Hepatocyte (in vitro differentiated cells): ENCODE measurements around the gene INPP5D.

Experiments
- EZH2 ChIP-seq: fragments of 200-600 bp; sonication (generic); IDR thresholded peaks from 2 replicates; pipeline ENCODE4 v1.6.1; 2016; ENCODE audit warnings: antibody characterized with exemption, mild to moderate bottlenecking, borderline replicate concordance
- TF ChIP-seq, protein P1 (sequence below): fragments of 200-600 bp; sonication (generic); IDR thresholded peaks from 2 replicates; pipeline ENCODE4 v1.5.1; 2016; ENCODE audit warnings: antibody characterized with exemption, mild to moderate bottlenecking; ENCODE audit not compliant: poor library complexity

DNA sequence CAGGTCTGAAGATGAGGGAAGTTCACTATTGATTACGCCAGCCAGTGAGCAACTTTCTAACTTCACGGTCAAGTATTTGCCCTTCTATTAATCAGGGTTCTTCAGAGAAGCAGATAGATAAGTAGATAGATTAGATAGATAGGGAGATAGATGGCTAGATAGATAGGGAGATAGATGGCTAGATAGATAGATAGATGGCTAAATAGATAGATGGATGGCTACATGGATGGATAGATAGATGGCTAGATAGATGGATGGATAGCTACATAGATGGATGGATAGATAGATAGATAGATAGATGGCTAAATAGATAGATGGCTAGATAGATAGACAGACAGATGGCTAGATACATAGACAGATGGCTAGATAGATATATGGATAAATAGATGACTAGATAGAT, 4.8 kb upstream of the INPP5D start:
- TF ChIP-seq, protein P1, sequence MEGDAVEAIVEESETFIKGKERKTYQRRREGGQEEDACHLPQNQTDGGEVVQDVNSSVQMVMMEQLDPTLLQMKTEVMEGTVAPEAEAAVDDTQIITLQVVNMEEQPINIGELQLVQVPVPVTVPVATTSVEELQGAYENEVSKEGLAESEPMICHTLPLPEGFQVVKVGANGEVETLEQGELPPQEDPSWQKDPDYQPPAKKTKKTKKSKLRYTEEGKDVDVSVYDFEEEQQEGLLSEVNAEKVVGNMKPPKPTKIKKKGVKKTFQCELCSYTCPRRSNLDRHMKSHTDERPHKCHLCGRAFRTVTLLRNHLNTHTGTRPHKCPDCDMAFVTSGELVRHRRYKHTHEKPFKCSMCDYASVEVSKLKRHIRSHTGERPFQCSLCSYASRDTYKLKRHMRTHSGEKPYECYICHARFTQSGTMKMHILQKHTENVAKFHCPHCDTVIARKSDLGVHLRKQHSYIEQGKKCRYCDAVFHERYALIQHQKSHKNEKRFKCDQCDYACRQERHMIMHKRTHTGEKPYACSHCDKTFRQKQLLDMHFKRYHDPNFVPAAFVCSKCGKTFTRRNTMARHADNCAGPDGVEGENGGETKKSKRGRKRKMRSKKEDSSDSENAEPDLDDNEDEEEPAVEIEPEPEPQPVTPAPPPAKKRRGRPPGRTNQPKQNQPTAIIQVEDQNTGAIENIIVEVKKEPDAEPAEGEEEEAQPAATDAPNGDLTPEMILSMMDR = no peak
- no peak for TF ChIP-seq EZH2
